Uterus (tissue), 4 donors: Measurements from ENCODE around the gene FMN2. TPM values are rescaled to one million over a fixed set of nuclear protein-coding genes. Genes with fewer than 3 reads are reported as not detected.

ENCODE experiments used
- DNase-seq, 2 donors: peaks; one replicate each; pipeline ENCODE4 v3.0.0-alpha.2; 2019 to 2020
- H3K27ac ChIP-seq, 2 donors: fragments of 200-600 bp; sonication (generic); 1 replicate in 1 of 2; 2 replicates in 1 of 2; pipeline ENCODE4 v1.5.1; 2016 to 2018
- H3K27me3 ChIP-seq, 2 donors: fragments of 200-600 bp; sonication (generic); one replicate each; pipeline ENCODE4 v1.5.1; 2018 to 2019; ENCODE audit warnings: control low read depth in 1 of 2
- H3K36me3 ChIP-seq, 2 donors: fragments of 200-600 bp; sonication (generic); one replicate each; pipeline ENCODE4 v1.5.1; 2019; ENCODE audit warnings: control low read depth in 1 of 2
- H3K4me1 ChIP-seq, 2 donors: fragments of 200-600 bp; sonication (generic); one replicate each; pipeline ENCODE4 v1.5.1; 2018 to 2019; ENCODE audit warnings: control low read depth in 1 of 2
- H3K4me3 ChIP-seq, 2 donors: fragments of 200-600 bp; sonication (generic); 1 replicate in 1 of 2; 2 replicates in 1 of 2; pipeline ENCODE4 v1.5.1; 2018 to 2019; ENCODE audit warnings: mild to moderate bottlenecking in 1 of 2
- H3K9me3 ChIP-seq, 2 donors: fragments of 200-600 bp; sonication (generic); one replicate each; pipeline ENCODE4 v1.5.1; 2019; ENCODE audit warnings: control low read depth in 1 of 2
- CTCF ChIP-seq, 4 experiments: fragments of 200-600 bp in 2 of 4; fragments of 450-650 bp in 2 of 4; sonication (generic) in 2 of 4; IDR thresholded peaks; one replicate each; pipeline ENCODE4 v1.5.1; 2016 to 2019; ENCODE audit warnings: antibody characterized with exemption in 4 of 4, mild to moderate bottlenecking in 2 of 4, moderate library complexity in 1 of 4
- POLR2A ChIP-seq, 2 donors: fragments of 450-650 bp; IDR thresholded peaks; one replicate each; pipeline ENCODE4 v1.6.1; 2016; ENCODE audit warnings: antibody characterized with exemption in 2 of 2, mild to moderate bottlenecking in 1 of 2, moderate library complexity in 1 of 2
- intact Hi-C: fragments of 100-400 bp; cut with DNase I; formaldehyde crosslinking; loops from one replicate; pipeline ENCODE4 v1.15.1; 2023; ENCODE audit warnings: low total_unique reads
- total RNA-seq, 4 donors: library from RNA; depleted of rRNA in 3 of 4; stranded (reverse); fragments of >200 nt in 3 of 4; gene quantifications; one replicate each; pipeline versions ENCODE4 v1.1.0 to v1.2.4, GENCODE V29; 2014 to 2023
- donor health status: DM: yes; HTN: yes; CAD: no.

FMN2 gene
- total RNA-seq, 4 donors from 2014 or later: 1.0 to 6.5 (median 2.3) TPM; not detected in 1

GRCh38 chr1:240404286-240404685 is 312.6 kb downstream of the FMN2 start:
- H3K4me3 ChIP-seq: no peak overlapping the region
- DNase-seq: no peak
- no peaks in the 10 kb centered on the region for H3K36me3 ChIP-seq
- H3K27ac ChIP-seq: peak overlapping the region in 1 of 2 donors; percentile 22
- no peaks in the 10 kb centered on the region for H3K4me1 ChIP-seq
- TF ChIP-seq POLR2A (IDR thresholded peaks at IDR 0.05) (no peak), CTCF (IDR thresholded peaks at IDR 0.05) (no peak)
- intact Hi-C loops: no loop called here
- H3K9me3 ChIP-seq: no peaks in the 10 kb centered on the region
- no peaks in the 10 kb centered on the region for H3K27me3 ChIP-seq

- intact Hi-C loops: no loop called here
- no peak overlapping the region for H3K27ac ChIP-seq
- H3K4me1 ChIP-seq: no peaks in the 10 kb centered on the region
- H3K36me3 ChIP-seq: no peaks in the 10 kb centered on the region
- H3K9me3 ChIP-seq: no peaks in the 10 kb centered on the region
- no peak overlapping the region for H3K4me3 ChIP-seq
- TF ChIP-seq POLR2A (IDR thresholded peaks at IDR 0.05) (no peak), CTCF (IDR thresholded peaks at IDR 0.05) (no peak)
- DNase-seq: no peak
- H3K27me3 ChIP-seq: no peaks in the 10 kb centered on the region
Measured at GRCh38 chr1:240405751-240406150, 314.1 kb downstream of the FMN2 start.

- no peak for TF ChIP-seq CTCF (IDR thresholded peaks at IDR 0.05)
- TF ChIP-seq POLR2A (IDR thresholded peaks at IDR 0.05): no peak
Measured at GRCh38 chr1:240407407-240407806, 315.7 kb downstream of the FMN2 start.

GRCh38 chr1:240409615-240410014 is 317.9 kb downstream of the FMN2 start:
- H3K4me1 ChIP-seq: no peaks in the 10 kb centered on the region
- no peaks in the 10 kb centered on the region for H3K9me3 ChIP-seq
- intact Hi-C loops: no loop called here
- H3K4me3 ChIP-seq: no peak overlapping the region
- TF ChIP-seq POLR2A (IDR thresholded peaks at IDR 0.05): no peak
- TF ChIP-seq CTCF (IDR thresholded peaks at IDR 0.05): no peak
- H3K27me3 ChIP-seq: no peaks in the 10 kb centered on the region
- H3K36me3 ChIP-seq: no peaks in the 10 kb centered on the region
- no peak for DNase-seq
- H3K27ac ChIP-seq: no peak overlapping the region

More at GRCh38 chr1:240407407-240407806, 315.7 kb downstream of the FMN2 start:
- DNase-seq: no peak
- Histone ChIP-seq H3K27ac (no peak overlapping the region), H3K4me3 (no peak overlapping the region), H3K36me3 (no peaks in the 10 kb centered on the region), H3K27me3 (no peaks in the 10 kb centered on the region), H3K9me3 (no peaks in the 10 kb centered on the region), H3K4me1 (no peaks in the 10 kb centered on the region)
- intact Hi-C loops: no loop called here

- no peak for DNase-seq
- TF ChIP-seq POLR2A (IDR thresholded peaks at IDR 0.05): no peak
- TF ChIP-seq CTCF (IDR thresholded peaks at IDR 0.05): no peak
- Histone ChIP-seq H3K36me3 (no peaks in the 10 kb centered on the region), H3K9me3 (no peaks in the 10 kb centered on the region), H3K4me3 (no peak overlapping the region), H3K27ac (no peak overlapping the region), H3K27me3 (no peaks in the 10 kb centered on the region), H3K4me1 (no peaks in the 10 kb centered on the region)
- intact Hi-C loops: no loop called here
Measured at GRCh38 chr1:240413732-240414131, 322.0 kb downstream of the FMN2 start.
